ENCODE measurements around the gene CYB5R2. TPM values are rescaled to one million over a fixed set of nuclear protein-coding genes. Genes with fewer than 3 reads are reported as not detected.

CYB5R2 gene
- total RNA-seq, 2 experiments from 2014 or later: not detected

- no peak overlapping the region for H3K4me3 Mint-ChIP-seq
- peaks cover 81% of the 10 kb centered on the region for H3K36me3 Mint-ChIP-seq (ENCODE audit: low read depth)
- Histone ChIP-seq H3K27ac (ENCODE audit: low read depth in 1 of 2, low read length in 2 of 2) (no peak overlapping the region), H3K9me3 (ENCODE audit: control insufficient read depth in 1 of 2, insufficient read depth in 1 of 2, low read length in 2 of 2) (no peaks in the 10 kb centered on the region), H3K4me3 (ENCODE audit: low read length) (no peak overlapping the region), H3K4me1 (ENCODE audit: insufficient read depth, low read length) (no peaks in the 10 kb centered on the region), H3K27me3 (ENCODE audit: control insufficient read depth in 1 of 2, insufficient read depth in 2 of 2, low read length in 2 of 2) (no peaks in the 10 kb centered on the region), H3K36me3 (ENCODE audit: insufficient read depth, low read length) (no peaks in the 10 kb centered on the region)
- no peak for ATAC-seq (ENCODE audit: poor library complexity)
- CTCF ChIA-PET: no interaction called here
- H3K27ac Mint-ChIP-seq: no peak overlapping the region
- POLR2A ChIA-PET: no interaction called here
- intact Hi-C loops (cut with DNase I, micrococcal nuclease): no loop called here
- no peaks in the 10 kb centered on the region for H3K9me3 Mint-ChIP-seq
- no peak for DNase-seq
- no peaks in the 10 kb centered on the region for H3K27me3 Mint-ChIP-seq
- no peaks in the 10 kb centered on the region for H3K4me1 Mint-ChIP-seq (ENCODE audit: low read depth)
- no peak for TF ChIP-seq CTCF (IDR thresholded peaks at IDR 0.05)
Observed at GRCh38 chr11:7643314-7643713, 30.0 kb downstream of the CYB5R2 start.

GRCh38 chr11:7642747-7643146 lies 30.6 kb downstream of the CYB5R2 start:
- H3K4me1 Mint-ChIP-seq (ENCODE audit: low read depth): no peaks in the 10 kb centered on the region
- no peaks in the 10 kb centered on the region for H3K9me3 ChIP-seq (ENCODE audit: control insufficient read depth in 1 of 2, insufficient read depth in 1 of 2, low read length in 2 of 2)
- H3K36me3 ChIP-seq (ENCODE audit: insufficient read depth, low read length): no peaks in the 10 kb centered on the region
- H3K4me1 ChIP-seq (ENCODE audit: insufficient read depth, low read length): no peaks in the 10 kb centered on the region
- TF ChIP-seq CTCF (IDR thresholded peaks at IDR 0.05): no peak
- no peak overlapping the region for H3K27ac Mint-ChIP-seq
- no peak for DNase-seq
- H3K27me3 ChIP-seq (ENCODE audit: control insufficient read depth in 1 of 2, insufficient read depth in 2 of 2, low read length in 2 of 2): no peaks in the 10 kb centered on the region
- H3K36me3 Mint-ChIP-seq (ENCODE audit: low read depth): peaks cover 81% of the 10 kb centered on the region
- ChIA-PET POLR2A (no interaction called here), CTCF (no interaction called here)
- no peaks in the 10 kb centered on the region for H3K27me3 Mint-ChIP-seq
- ATAC-seq (ENCODE audit: poor library complexity): no peak
- H3K9me3 Mint-ChIP-seq: no peaks in the 10 kb centered on the region
- no peak overlapping the region for H3K4me3 Mint-ChIP-seq
- H3K4me3 ChIP-seq (ENCODE audit: low read length): no peak overlapping the region
- H3K27ac ChIP-seq (ENCODE audit: low read depth in 1 of 2, low read length in 2 of 2): no peak overlapping the region
- intact Hi-C loops (cut with DNase I, micrococcal nuclease): no loop called here

- POLR2A ChIA-PET: no interaction called here
- Histone ChIP-seq H3K4me1 (ENCODE audit: insufficient read depth, low read length) (no peaks in the 10 kb centered on the region), H3K36me3 (ENCODE audit: insufficient read depth, low read length) (no peaks in the 10 kb centered on the region), H3K4me3 (ENCODE audit: low read length) (no peak overlapping the region), H3K9me3 (ENCODE audit: control insufficient read depth in 1 of 2, insufficient read depth in 1 of 2, low read length in 2 of 2) (no peaks in the 10 kb centered on the region), H3K27me3 (ENCODE audit: control insufficient read depth in 1 of 2, insufficient read depth in 2 of 2, low read length in 2 of 2) (no peaks in the 10 kb centered on the region), H3K27ac (ENCODE audit: low read depth in 1 of 2, low read length in 2 of 2) (no peak overlapping the region)
- Mint-ChIP-seq H3K4me1 (ENCODE audit: low read depth) (no peaks in the 10 kb centered on the region), H3K27ac (no peak overlapping the region), H3K4me3 (no peak overlapping the region), H3K36me3 (ENCODE audit: low read depth) (peaks cover 83% of the 10 kb centered on the region), H3K9me3 (no peaks in the 10 kb centered on the region), H3K27me3 (no peaks in the 10 kb centered on the region)
- no peak for ATAC-seq (ENCODE audit: poor library complexity)
- no peak for DNase-seq
- CTCF ChIA-PET: no interaction called here
- intact Hi-C loops (cut with DNase I, micrococcal nuclease): no loop called here
- no peak for TF ChIP-seq CTCF (IDR thresholded peaks at IDR 0.05)
Observed at GRCh38 chr11:7640816-7641215, 32.5 kb downstream of the CYB5R2 start.
